ENCODE data around the gene RFTN1. TPM values are rescaled to one million over a fixed set of nuclear protein-coding genes. Genes with fewer than 3 reads are reported as not detected.

The RFTN1 gene
- total RNA-seq, 1 donor, result 73.0 TPM

DNA sequence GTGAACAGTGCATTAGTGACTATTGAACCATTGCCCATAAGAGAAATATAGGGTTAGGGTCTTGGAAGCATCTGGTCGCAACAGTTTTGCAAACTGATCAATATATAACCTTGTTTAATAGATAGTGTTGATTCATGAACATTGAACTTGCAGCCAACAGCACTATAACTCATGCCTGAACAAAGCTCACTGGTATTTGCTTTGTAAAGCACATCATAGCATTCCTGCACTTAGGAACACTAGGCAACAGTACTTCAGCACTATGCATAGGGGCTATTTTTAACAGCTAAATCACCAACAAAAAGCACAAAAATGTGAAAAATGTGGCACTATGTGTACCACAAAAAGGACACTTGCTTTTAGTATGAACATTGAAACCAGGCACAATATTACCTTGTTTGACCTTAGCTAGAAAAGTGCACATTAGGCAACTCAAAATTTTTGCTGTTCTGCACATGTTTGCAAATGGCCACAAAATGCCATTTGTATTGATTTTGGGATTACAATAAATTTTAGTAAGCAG is 180.5 kb downstream of the RFTN1 start:
- no peak for TF ChIP-seq CTCF (IDR thresholded peaks at IDR 0.05; ENCODE audit: insufficient read depth, low read depth, low read length)
- no peak overlapping the region for H3K4me3 ChIP-seq (ENCODE audit: low read depth, low read length)
- DNase-seq (ENCODE audit: low read depth), result peak; percentile 23

- DNase-seq (ENCODE audit: low read depth), result no peak
- H3K4me3 ChIP-seq (ENCODE audit: low read depth, low read length), result no peak overlapping the region
- TF ChIP-seq CTCF (IDR thresholded peaks at IDR 0.05; ENCODE audit: insufficient read depth, low read depth, low read length), result no peak
These were observed 182.1 kb downstream of the RFTN1 start for GRCh38 chr3:16331319-16331883.

GRCh38 chr3:16330351-16330750 is 183.1 kb downstream of the RFTN1 start:
- no peak for TF ChIP-seq CTCF (IDR thresholded peaks at IDR 0.05; ENCODE audit: insufficient read depth, low read depth, low read length)

DNA sequence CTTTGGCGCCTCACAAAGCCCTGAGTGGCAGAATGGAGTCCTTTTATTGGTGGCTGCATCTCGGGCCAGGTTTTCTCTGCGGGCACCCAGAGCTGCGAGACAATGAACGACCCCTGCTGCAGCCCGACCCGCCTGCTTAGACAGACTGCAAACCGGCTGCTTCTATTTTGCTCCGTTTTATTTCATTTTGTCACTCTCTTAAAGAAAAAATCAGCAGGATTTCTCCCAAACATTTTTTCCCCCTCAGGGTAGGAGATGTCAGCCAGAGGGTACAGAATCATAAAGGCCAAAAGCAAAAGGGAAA is 183.7 kb downstream of the RFTN1 start:
- no peak for DNase-seq (ENCODE audit: low read depth)
- TF ChIP-seq CTCF (IDR thresholded peaks at IDR 0.05; ENCODE audit: insufficient read depth, low read depth, low read length), result no peak
- H3K4me3 ChIP-seq (ENCODE audit: low read depth, low read length), result no peak overlapping the region

More at GRCh38 chr3:16330351-16330750, 183.1 kb downstream of the RFTN1 start:
- no peak for DNase-seq (ENCODE audit: low read depth)
- H3K4me3 ChIP-seq (ENCODE audit: low read depth, low read length), result no peak overlapping the region

- TF ChIP-seq CTCF (IDR thresholded peaks at IDR 0.05; ENCODE audit: insufficient read depth, low read depth, low read length), result no peak
- no peak for DNase-seq (ENCODE audit: low read depth)
- H3K4me3 ChIP-seq (ENCODE audit: low read depth, low read length), result no peak overlapping the region
These were observed 184.3 kb downstream of the RFTN1 start for GRCh38 chr3:16329036-16329825.

GRCh38 chr3:16328124-16328523 is 185.4 kb downstream of the RFTN1 start:
- no peak overlapping the region for H3K4me3 ChIP-seq (ENCODE audit: low read depth, low read length)
- no peak for DNase-seq (ENCODE audit: low read depth)
- TF ChIP-seq CTCF (IDR thresholded peaks at IDR 0.05; ENCODE audit: insufficient read depth, low read depth, low read length), result no peak
